ENCODE results near the gene BRF1.

The BRF1 gene

DNA sequence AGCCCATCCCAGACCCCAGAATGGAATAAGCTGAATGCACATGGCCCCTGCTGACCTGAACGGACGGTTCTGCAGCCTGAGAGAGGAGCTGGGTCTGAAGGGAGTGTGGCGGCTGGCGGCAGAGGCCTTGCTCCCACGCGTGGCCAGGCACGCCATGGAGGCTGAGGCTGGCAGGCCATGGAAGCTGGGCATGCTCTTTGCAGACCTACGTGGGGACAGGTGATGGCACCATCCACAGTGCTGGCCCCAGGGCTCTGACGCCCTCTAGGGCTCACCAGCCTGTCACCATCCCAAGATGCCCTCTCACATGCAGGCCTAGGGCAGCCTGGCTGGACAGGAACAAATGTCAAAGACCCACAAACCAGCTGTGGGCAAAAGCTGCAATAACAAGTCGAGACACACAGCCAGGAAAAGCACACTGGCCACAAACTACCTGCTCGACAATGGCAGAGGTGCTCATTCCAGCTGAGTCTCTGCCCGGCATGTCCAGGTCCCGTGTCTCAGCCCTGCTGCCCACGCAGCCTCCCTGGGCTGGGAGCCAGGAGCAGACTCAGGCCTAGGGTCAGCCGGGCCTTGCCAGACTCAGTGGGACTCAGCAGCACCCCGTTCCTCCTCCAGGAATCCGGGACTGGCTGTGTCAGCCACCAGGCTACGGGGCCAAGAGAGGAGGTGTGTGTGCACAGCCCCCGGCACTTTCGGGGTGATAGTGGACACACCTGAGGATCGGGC is 32.8 kb downstream of the BRF1 start:
- H3K27me3 ChIP-seq (ENCODE audit: control insufficient read depth, insufficient read depth, low read length) = no peaks in the 10 kb centered on the region

DNA sequence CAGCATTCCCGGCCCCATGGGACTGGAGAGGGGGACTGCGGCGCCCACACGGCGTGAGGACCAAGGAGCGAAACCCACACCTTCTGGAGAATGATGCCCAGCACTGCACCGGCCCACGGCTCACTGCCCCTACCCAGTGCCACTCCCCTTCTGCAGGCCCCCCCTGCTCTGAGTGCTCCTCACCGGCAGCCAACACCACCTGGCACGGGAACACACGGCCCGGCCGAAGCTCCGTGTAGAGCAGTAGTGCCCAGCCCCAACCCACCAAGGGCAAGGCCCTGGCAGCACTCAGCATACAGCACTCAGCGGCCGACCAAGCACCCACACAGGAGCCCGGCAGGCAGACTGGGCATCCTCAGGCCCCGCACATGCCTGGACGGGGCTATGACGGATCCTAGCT is 39.0 kb downstream of the BRF1 start:
- Histone ChIP-seq H3K4me1 (ENCODE audit: control insufficient read depth, insufficient read depth, low read length) (no peaks in the 10 kb centered on the region), H3K9ac (ENCODE audit: low read depth, low read length) (no peak overlapping the region), H3K36me3 (ENCODE audit: control insufficient read depth, insufficient read depth, low read length) (no peaks in the 10 kb centered on the region), H3K27me3 (ENCODE audit: control insufficient read depth, insufficient read depth, low read length) (no peaks in the 10 kb centered on the region), H3K4me3 (ENCODE audit: low read depth, low read length) (no peak overlapping the region), H3K9me3 (ENCODE audit: control insufficient read depth, insufficient read depth, low read length) (no peaks in the 10 kb centered on the region)

More for the DNA sequence above, 32.8 kb downstream of the BRF1 start:
- peaks cover 3% of the 10 kb centered on the region for H3K36me3 ChIP-seq (ENCODE audit: control insufficient read depth, insufficient read depth, low read length)
- H3K9me3 ChIP-seq (ENCODE audit: control insufficient read depth, insufficient read depth, low read length) = no peaks in the 10 kb centered on the region
- H3K4me1 ChIP-seq (ENCODE audit: control insufficient read depth, insufficient read depth, low read length) = no peaks in the 10 kb centered on the region
- no peak overlapping the region for H3K9ac ChIP-seq (ENCODE audit: low read depth, low read length)
- H3K4me3 ChIP-seq (ENCODE audit: low read depth, low read length) = no peak overlapping the region

DNA sequence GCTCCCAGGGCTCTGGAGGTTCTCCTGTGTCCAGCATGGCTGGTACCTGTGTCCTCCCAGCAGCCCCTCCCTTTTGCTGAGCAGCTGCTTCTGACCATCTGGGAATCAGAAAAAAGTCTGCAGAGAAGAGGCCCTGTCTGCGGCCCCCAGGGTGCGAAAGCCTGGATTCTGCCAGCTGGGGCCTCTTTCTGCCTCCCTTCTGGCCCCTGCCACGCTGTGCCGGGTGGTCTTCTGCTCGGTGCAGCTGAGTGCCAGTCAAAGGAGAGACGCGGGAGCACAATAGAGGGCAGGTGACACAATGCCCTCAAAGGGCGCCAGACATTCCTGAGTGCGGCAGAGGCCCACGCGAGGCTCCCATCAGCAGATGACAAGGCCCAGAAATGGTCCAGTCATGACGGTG is 39.8 kb downstream of the BRF1 start:
- no peak overlapping the region for H3K9ac ChIP-seq (ENCODE audit: low read depth, low read length)
- no peak overlapping the region for H3K4me3 ChIP-seq (ENCODE audit: low read depth, low read length)
- H3K4me1 ChIP-seq (ENCODE audit: control insufficient read depth, insufficient read depth, low read length) = no peaks in the 10 kb centered on the region
- no peaks in the 10 kb centered on the region for H3K9me3 ChIP-seq (ENCODE audit: control insufficient read depth, insufficient read depth, low read length)
- H3K27me3 ChIP-seq (ENCODE audit: control insufficient read depth, insufficient read depth, low read length) = no peaks in the 10 kb centered on the region
- no peaks in the 10 kb centered on the region for H3K36me3 ChIP-seq (ENCODE audit: control insufficient read depth, insufficient read depth, low read length)

DNA sequence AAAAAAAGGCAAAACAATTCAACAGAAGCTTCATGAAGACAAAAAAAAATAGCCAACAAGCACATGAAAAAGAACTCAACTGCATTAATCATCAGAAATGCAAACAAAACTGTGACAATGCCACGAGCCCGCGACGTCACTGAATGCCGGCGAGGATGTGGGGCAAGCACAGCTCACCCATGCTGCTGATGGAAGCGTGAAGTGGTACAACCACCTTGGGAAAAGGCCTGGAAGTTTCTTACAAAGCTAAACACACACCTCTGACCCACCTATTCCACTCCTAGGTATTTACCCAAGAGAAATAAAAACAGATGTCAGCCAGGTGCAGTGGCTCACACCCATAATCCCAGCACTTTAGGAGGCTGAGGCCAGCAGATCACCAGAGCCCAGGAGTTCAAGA is 42.0 kb downstream of the BRF1 start:
- no peaks in the 10 kb centered on the region for H3K27me3 ChIP-seq (ENCODE audit: control insufficient read depth, insufficient read depth, low read length)
- H3K9me3 ChIP-seq (ENCODE audit: control insufficient read depth, insufficient read depth, low read length) = no peaks in the 10 kb centered on the region
- H3K9ac ChIP-seq (ENCODE audit: low read depth, low read length) = no peak overlapping the region
- no peaks in the 10 kb centered on the region for H3K4me1 ChIP-seq (ENCODE audit: control insufficient read depth, insufficient read depth, low read length)
- H3K36me3 ChIP-seq (ENCODE audit: control insufficient read depth, insufficient read depth, low read length) = no peaks in the 10 kb centered on the region
- H3K4me3 ChIP-seq (ENCODE audit: low read depth, low read length) = no peak overlapping the region

DNA sequence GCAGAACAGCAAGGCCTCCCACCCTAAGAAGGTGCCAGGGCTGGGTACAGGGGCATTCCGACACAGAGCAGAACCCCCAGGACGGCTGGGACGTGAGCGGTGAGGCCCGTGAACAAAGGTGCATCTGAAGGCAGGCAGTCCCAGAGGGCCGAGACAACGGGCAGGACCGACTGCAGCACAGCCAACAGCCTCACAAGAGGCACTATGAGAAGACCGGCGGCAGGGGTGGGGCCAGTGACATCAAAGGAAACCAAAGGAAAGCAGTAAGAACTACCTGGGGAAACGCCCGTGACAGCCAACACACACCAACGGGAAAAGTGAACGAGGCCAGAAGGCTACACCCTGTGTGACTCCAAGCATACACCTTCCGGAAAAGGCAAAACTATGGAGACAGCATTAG is 43.3 kb downstream of the BRF1 start:
- H3K9me3 ChIP-seq (ENCODE audit: control insufficient read depth, insufficient read depth, low read length) = no peaks in the 10 kb centered on the region
- H3K27me3 ChIP-seq (ENCODE audit: control insufficient read depth, insufficient read depth, low read length) = no peaks in the 10 kb centered on the region
- H3K4me1 ChIP-seq (ENCODE audit: control insufficient read depth, insufficient read depth, low read length) = no peaks in the 10 kb centered on the region
- no peak overlapping the region for H3K9ac ChIP-seq (ENCODE audit: low read depth, low read length)
- H3K36me3 ChIP-seq (ENCODE audit: control insufficient read depth, insufficient read depth, low read length) = peaks cover 5% of the 10 kb centered on the region
- H3K4me3 ChIP-seq (ENCODE audit: low read depth, low read length) = no peak overlapping the region

DNA sequence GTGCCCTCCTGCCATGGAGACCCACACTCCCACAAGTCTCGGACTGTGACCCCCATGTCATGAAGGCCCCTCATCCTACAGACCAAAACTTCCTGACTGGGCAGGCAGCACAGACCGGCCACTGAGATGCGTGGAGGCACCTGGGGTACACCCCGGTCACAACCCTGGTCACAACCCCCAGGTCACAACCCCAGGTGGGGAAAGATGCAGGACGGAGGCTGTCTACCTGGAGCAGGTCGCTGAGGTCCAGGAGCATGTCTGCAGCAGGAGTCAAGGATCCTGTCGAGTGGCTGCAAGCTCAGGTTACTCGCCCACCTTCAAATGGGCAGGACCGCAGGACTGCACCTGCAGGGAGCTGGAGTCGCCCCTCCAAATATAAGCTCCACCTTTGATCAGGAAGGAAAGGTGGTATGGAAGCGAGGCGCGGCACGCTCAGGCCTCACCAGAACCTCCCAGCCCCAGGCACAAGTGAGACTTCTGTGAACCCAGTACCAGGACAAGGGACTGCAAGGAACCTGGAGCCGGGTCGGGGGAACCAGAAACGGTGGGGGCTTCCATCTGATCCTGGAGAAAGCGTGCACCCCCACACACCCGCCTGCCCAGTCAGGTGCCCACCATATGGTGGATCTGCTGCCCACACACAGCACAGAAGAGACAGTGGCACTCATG is 44.4 kb downstream of the BRF1 start:
- H3K9ac ChIP-seq (ENCODE audit: low read depth, low read length) = no peak overlapping the region
- H3K4me3 ChIP-seq (ENCODE audit: low read depth, low read length) = no peak overlapping the region
- H3K9me3 ChIP-seq (ENCODE audit: control insufficient read depth, insufficient read depth, low read length) = no peaks in the 10 kb centered on the region
- no peaks in the 10 kb centered on the region for H3K4me1 ChIP-seq (ENCODE audit: control insufficient read depth, insufficient read depth, low read length)
- no peaks in the 10 kb centered on the region for H3K27me3 ChIP-seq (ENCODE audit: control insufficient read depth, insufficient read depth, low read length)
- H3K36me3 ChIP-seq (ENCODE audit: control insufficient read depth, insufficient read depth, low read length) = peaks cover 8% of the 10 kb centered on the region

DNA sequence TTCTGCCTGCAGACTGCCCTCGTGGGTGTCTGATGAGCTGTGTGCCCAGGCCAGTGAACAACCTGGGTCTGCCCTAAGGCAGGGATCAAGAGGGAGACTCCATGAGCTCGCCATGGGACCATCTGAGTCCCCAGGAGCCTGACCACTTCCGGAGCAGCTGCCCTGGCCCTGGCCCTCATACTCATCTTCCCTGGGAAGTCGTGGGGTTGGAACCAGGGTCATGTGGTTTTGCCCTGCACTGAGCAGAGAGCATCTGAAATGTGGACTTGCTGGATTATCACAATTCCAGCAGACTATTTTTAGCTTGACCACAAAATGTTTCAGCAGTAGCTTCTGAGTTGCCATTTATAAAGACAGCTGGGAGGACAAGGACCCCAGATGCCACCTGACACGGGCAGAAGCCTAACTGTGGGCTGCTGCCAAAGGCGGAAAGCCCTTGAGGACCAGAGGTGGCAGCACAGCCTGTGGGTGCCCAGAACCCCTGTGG is 45.7 kb downstream of the BRF1 start:
- H3K9me3 ChIP-seq (ENCODE audit: control insufficient read depth, insufficient read depth, low read length) = no peaks in the 10 kb centered on the region
- H3K4me1 ChIP-seq (ENCODE audit: control insufficient read depth, insufficient read depth, low read length) = no peaks in the 10 kb centered on the region
- peaks cover 12% of the 10 kb centered on the region for H3K36me3 ChIP-seq (ENCODE audit: control insufficient read depth, insufficient read depth, low read length)
- H3K4me3 ChIP-seq (ENCODE audit: low read depth, low read length) = no peak overlapping the region
- no peaks in the 10 kb centered on the region for H3K27me3 ChIP-seq (ENCODE audit: control insufficient read depth, insufficient read depth, low read length)
- no peak overlapping the region for H3K9ac ChIP-seq (ENCODE audit: low read depth, low read length)

DNA sequence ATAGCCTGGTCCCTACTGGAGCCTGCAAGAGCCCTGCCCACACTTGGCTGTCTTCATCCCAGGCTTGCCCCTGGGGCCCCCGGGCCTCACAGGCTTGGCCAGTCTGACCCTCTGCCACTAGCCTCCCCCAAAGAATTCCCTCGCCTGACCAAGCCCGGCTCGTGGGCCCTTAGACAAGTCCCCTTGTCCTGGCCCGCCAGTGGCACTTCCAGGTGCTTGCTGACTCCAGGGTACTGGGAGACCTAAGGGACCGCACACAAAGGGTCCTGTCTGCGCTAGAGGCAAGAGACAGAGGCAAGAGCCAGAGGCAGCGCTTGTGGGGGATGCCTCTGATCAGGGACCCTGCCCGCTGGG is 47.5 kb downstream of the BRF1 start:
- Histone ChIP-seq H3K9ac (ENCODE audit: low read depth, low read length) (no peak overlapping the region), H3K27me3 (ENCODE audit: control insufficient read depth, insufficient read depth, low read length) (no peaks in the 10 kb centered on the region), H3K4me3 (ENCODE audit: low read depth, low read length) (no peak overlapping the region), H3K9me3 (ENCODE audit: control insufficient read depth, insufficient read depth, low read length) (no peaks in the 10 kb centered on the region), H3K36me3 (ENCODE audit: control insufficient read depth, insufficient read depth, low read length) (peaks cover 15% of the 10 kb centered on the region), H3K4me1 (ENCODE audit: control insufficient read depth, insufficient read depth, low read length) (no peaks in the 10 kb centered on the region)

DNA sequence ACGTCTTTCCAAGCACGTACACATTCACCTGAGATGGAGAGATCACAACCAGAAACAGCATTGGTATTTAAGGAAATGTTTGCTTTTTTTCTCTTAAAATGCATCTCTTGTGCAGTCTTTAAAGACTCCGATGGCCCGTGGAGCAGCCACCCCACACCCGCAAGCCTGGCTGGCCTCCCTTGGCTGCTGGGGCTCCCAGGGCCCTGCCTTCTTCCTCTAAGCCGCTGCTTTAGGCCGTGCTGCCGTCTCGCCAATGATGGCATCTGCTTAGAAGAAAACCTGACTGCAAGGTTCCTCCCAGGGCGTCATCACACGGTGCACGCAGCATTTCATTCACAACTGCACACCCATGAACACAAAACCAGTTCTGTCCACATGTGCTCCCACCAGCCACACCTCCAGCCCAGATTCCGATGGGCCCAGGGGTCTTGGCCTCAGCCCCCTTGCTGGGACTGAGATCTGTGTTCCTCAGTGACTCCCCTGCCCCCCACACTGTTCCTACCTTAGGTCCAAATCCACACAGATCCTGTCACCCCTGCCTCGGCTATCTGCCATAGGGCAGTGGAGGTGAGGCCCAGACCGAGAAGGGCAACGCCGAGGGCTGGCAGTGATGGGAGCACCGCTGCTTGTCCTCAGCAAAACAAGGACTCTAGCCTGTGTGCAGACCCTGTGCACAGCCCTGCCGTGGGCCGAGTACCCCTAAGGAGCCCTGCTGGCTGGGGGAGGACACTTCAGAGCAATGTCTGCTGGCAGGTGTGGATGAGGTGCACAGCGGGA is 48.1 kb downstream of the BRF1 start:
- Histone ChIP-seq H3K9me3 (ENCODE audit: control insufficient read depth, insufficient read depth, low read length) (no peaks in the 10 kb centered on the region), H3K36me3 (ENCODE audit: control insufficient read depth, insufficient read depth, low read length) (peaks cover 15% of the 10 kb centered on the region), H3K27me3 (ENCODE audit: control insufficient read depth, insufficient read depth, low read length) (no peaks in the 10 kb centered on the region), H3K4me3 (ENCODE audit: low read depth, low read length) (no peak overlapping the region), H3K4me1 (ENCODE audit: control insufficient read depth, insufficient read depth, low read length) (peaks cover 3% of the 10 kb centered on the region), H3K9ac (ENCODE audit: low read depth, low read length) (no peak overlapping the region)

DNA sequence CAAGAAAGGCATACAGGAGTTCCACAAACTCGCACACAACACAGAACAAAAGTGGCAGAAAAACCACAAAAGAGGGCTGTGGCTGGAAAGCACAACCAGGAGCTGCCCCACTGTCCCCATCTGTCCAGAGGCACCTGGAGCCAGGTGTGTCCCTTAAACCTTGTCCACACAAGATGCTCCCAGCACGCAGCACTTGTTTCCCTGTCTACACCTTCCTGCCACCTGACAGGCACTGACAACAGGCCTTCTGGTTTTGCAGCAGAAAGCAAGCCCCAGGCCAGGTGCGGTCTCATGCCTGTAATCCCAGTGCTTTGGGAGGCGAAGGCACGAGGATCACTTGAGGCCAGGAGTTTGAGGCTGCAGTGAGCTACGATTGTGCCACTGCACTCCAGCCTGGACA is 48.9 kb downstream of the BRF1 start:
- H3K9ac ChIP-seq (ENCODE audit: low read depth, low read length) = no peak overlapping the region

DNA sequence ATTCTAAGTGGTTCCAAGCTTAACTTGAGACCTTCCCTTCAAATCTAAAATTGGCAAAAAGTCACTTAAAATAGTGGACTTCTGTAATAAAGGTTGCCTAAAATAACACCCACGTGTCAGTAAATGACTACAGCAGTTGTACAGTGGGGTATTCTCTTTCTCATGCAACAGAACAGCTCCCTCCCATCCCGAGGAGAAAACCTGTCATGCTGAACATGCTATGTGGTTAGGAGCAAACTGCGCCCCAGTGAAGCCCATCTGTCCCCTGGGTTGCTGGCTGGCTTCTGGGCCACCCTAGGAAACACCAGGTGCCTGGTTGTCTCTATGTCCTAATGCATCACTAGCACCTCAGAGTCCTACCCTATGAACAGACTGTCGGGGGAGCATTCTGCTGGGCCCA is 49.8 kb downstream of the BRF1 start:
- H3K27me3 ChIP-seq (ENCODE audit: control insufficient read depth, insufficient read depth, low read length) = no peaks in the 10 kb centered on the region
- peaks cover 3% of the 10 kb centered on the region for H3K4me1 ChIP-seq (ENCODE audit: control insufficient read depth, insufficient read depth, low read length)
- no peak overlapping the region for H3K9ac ChIP-seq (ENCODE audit: low read depth, low read length)
- H3K36me3 ChIP-seq (ENCODE audit: control insufficient read depth, insufficient read depth, low read length) = peaks cover 15% of the 10 kb centered on the region
- no peaks in the 10 kb centered on the region for H3K9me3 ChIP-seq (ENCODE audit: control insufficient read depth, insufficient read depth, low read length)
- no peak overlapping the region for H3K4me3 ChIP-seq (ENCODE audit: low read depth, low read length)

More for the DNA sequence above, 48.9 kb downstream of the BRF1 start:
- H3K9me3 ChIP-seq (ENCODE audit: control insufficient read depth, insufficient read depth, low read length) = no peaks in the 10 kb centered on the region
- peaks cover 15% of the 10 kb centered on the region for H3K36me3 ChIP-seq (ENCODE audit: control insufficient read depth, insufficient read depth, low read length)
- peaks cover 3% of the 10 kb centered on the region for H3K4me1 ChIP-seq (ENCODE audit: control insufficient read depth, insufficient read depth, low read length)
- H3K4me3 ChIP-seq (ENCODE audit: low read depth, low read length) = no peak overlapping the region
- no peaks in the 10 kb centered on the region for H3K27me3 ChIP-seq (ENCODE audit: control insufficient read depth, insufficient read depth, low read length)

DNA sequence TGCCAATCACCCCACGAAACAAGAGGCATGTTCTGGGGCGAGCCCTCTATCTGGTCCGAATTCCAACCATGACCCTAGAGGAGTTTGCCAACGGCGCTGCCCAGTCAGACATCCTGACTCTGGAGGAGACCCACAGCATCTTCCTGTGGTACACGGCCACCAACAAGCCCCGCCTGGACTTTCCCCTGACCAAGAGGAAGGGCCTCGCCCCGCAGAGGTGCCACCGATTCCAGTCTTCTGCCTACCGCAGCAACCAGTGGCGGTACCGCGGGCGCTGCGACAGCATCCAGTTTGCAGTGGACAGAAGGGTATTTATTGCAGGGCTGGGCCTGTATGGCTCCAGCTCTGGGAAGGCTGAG is 50.8 kb downstream of the BRF1 start:
- Histone ChIP-seq H3K9ac (ENCODE audit: low read depth, low read length) (no peak overlapping the region), H3K27me3 (ENCODE audit: control insufficient read depth, insufficient read depth, low read length) (no peaks in the 10 kb centered on the region), H3K9me3 (ENCODE audit: control insufficient read depth, insufficient read depth, low read length) (no peaks in the 10 kb centered on the region), H3K4me3 (ENCODE audit: low read depth, low read length) (no peak overlapping the region), H3K36me3 (ENCODE audit: control insufficient read depth, insufficient read depth, low read length) (peaks cover 15% of the 10 kb centered on the region), H3K4me1 (ENCODE audit: control insufficient read depth, insufficient read depth, low read length) (peaks cover 3% of the 10 kb centered on the region)
